GM12875 (cell line): ENCODE data around the gene IQGAP3.

ENCODE experiments used
- H3K4me3 ChIP-seq: one replicate; pipeline ENCODE4 v1.5.1; 2011; ENCODE audit warnings: low read depth, low read length, control low read depth
- TF ChIP-seq, protein P1 (sequence below): IDR thresholded peaks from 2 replicates; pipeline ENCODE4 v1.5.1; 2011; ENCODE audit warnings: low read depth, mild to moderate bottlenecking, control low read depth, inconsistent platforms, low read length, moderate library complexity, borderline replicate concordance; ENCODE audit not compliant: insufficient read depth

IQGAP3 gene

GRCh38 chr1:156540955-156541354 lies 31.4 kb downstream of the IQGAP3 start:
- no peak overlapping the region for H3K4me3 ChIP-seq
- TF ChIP-seq, protein P1, sequence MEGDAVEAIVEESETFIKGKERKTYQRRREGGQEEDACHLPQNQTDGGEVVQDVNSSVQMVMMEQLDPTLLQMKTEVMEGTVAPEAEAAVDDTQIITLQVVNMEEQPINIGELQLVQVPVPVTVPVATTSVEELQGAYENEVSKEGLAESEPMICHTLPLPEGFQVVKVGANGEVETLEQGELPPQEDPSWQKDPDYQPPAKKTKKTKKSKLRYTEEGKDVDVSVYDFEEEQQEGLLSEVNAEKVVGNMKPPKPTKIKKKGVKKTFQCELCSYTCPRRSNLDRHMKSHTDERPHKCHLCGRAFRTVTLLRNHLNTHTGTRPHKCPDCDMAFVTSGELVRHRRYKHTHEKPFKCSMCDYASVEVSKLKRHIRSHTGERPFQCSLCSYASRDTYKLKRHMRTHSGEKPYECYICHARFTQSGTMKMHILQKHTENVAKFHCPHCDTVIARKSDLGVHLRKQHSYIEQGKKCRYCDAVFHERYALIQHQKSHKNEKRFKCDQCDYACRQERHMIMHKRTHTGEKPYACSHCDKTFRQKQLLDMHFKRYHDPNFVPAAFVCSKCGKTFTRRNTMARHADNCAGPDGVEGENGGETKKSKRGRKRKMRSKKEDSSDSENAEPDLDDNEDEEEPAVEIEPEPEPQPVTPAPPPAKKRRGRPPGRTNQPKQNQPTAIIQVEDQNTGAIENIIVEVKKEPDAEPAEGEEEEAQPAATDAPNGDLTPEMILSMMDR = no peak

GRCh38 chr1:156539818-156540355 lies 32.5 kb downstream of the IQGAP3 start:
- TF ChIP-seq, protein P1 = no peak
- H3K4me3 ChIP-seq = no peak overlapping the region

DNA sequence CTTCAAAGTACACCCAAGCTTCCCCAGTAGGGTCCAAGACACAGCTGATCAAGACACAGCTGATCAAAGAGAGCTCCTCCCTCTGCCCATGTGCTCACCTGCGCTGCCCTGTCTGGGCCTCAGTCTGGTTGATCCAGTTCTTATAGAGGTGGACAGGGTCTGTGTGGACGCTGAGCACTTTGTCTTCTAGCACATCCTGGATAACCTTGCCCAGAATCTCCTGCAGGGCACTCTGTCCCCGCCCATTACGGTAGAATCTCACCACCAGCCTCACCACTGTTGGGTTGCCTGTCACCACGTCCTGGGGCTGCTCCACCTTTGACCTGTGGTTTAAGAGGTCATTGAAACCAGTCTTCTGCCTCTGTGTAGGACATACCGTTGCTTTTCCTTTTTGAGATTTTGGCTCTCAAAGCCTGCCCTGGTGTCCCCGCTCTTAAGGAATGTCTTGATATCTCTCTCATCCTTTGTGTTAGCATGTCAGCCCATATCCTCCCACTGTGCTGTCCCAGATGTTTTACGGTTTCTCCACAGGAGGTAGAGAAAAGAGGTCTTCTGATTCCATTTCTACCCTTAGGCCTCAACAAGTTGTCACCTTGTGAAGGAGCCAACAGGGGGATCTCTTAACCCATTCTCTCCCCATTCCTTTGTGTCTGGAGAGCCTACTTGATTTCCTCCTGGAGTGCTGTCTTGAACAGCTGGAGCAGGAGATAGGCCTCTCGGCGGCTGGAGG lies 33.5 kb downstream of the IQGAP3 start:
- H3K4me3 ChIP-seq = no peak overlapping the region
- TF ChIP-seq, protein P1 = no peak

GRCh38 chr1:156537027-156537426 lies 35.3 kb downstream of the IQGAP3 start:
- TF ChIP-seq, protein P1 = no peak
- no peak overlapping the region for H3K4me3 ChIP-seq

- TF ChIP-seq, protein P1 = no peak
- H3K4me3 ChIP-seq = no peak overlapping the region
Measured at GRCh38 chr1:156534424-156535060, 37.8 kb downstream of the IQGAP3 start.

DNA sequence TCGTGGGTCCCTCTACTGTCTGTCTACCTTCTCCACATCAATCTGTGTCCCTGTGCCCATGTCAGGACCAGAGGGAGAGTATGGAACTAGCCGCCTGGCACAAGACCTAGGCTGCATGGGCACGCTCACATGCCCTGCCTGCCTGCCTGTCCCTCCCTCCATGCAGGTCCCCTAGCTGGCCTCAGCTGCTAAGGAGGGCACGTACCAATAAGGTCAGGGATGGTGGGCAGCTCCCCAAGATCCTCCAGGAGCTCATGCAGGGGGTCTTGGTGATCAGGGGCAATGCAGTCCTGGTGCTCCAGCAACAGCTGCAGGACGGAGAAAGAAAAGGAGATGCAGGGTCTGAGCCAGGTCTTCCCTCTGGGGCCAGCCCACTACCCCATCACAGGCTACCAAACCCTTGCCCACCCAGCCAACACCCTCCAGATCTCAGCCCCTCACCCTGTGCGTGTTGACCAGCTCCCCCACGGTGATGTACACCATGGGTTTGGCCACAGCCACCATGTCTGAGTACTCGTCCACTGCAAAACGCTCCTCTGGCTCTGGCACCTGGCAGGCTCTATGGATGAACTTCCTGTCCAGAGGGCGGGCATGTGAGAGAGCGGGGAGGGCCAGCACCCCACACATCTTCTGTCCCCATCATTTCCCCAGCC lies 38.7 kb downstream of the IQGAP3 start:
- TF ChIP-seq, protein P1 = no peak
- H3K4me3 ChIP-seq = no peak overlapping the region
